Islet of Langerhans (tissue), 1 donor: ENCODE measurements around the gene GNG14.
"Not testable (repeated sequence)": the region's sequence is repeated elsewhere in the genome, so short reads cannot be mapped to it uniquely, and the experiment has no call there.

Experiments
- FAIRE-seq: peaks from one replicate; lab custom pipeline; 2011; peaks lifted over from hg19 to GRCh38; lab: Jason Lieb, UNC

Gene GNG14

DNA sequence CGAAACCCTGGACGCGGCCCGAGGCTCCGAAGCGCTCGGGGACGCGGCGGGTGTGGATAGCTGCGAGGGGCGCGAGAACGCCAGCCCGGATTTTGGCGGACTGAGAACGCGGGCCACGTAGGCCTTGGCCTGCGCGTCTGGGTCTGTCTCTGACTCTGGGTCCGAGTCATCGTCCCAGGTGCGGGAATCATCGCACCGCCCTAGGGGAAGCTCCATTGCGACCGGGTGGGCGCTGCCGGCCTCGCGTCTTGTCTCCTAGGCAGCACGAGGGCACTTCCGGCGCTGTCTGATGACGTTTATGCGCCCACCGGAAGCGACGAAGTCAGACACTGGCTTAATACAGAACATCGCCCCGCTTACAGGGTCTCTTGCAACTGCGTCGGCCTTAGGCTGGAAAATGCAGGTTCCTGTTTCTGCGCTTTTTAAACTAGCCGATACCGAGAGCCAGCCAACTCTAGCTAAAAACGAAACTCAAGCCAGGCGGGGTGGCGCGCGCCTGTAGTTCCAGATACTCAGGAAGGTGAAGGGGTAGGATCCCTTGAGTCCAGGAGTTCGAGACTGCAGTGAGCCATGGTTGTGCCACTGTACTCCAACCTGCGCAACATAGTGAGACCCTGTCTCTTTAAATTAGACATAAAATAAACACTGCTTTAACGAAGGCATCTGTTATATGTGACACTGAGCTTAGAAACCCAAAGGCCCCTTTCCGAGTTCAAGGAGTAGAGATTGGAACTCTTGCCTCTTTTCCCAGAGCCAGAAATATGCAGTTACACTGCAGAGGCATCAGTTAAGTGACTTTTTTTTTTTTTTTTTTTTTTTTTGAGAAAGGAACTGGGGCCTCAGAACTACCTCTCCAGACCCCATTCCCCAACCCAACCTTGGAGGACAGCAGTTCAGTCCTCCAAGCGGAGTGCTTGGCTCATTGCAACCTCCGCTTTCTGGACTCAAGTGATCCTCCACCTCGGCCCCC lies 8.9 kb downstream of the GNG14 start, which contains the start of gene FBXW9:
TSS of gene FBXW9 (minus strand) at position 266 of the 970 bp plus-strand sequence. CDS start at position 216, 50 bp downstream.
- no peak for FAIRE-seq

DNA sequence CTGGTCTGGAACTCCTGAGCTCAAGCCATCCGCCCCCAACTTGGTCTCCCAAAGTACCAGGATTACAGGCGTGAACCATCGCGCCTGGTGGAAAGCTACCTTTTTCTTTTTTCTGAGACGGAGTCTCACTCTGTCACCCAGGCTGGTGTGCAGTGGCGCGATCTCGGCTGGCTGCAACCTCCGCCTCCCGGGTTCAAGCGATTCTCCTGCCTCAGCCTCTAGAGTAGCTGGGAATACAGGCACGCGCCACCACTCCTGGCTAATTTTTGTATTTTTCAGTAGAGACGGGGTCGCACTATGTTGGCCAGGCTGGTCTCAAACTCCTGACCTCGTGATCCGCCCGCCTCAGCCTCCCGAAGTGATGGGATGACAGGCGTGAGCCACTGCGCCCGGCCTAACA lies 9.6 kb downstream of the GNG14 start:
- not testable (repeated sequence) for FAIRE-seq

GRCh38 chr19:12698138-12698537 lies 10.3 kb downstream of the GNG14 start:
- no peak for FAIRE-seq

DNA sequence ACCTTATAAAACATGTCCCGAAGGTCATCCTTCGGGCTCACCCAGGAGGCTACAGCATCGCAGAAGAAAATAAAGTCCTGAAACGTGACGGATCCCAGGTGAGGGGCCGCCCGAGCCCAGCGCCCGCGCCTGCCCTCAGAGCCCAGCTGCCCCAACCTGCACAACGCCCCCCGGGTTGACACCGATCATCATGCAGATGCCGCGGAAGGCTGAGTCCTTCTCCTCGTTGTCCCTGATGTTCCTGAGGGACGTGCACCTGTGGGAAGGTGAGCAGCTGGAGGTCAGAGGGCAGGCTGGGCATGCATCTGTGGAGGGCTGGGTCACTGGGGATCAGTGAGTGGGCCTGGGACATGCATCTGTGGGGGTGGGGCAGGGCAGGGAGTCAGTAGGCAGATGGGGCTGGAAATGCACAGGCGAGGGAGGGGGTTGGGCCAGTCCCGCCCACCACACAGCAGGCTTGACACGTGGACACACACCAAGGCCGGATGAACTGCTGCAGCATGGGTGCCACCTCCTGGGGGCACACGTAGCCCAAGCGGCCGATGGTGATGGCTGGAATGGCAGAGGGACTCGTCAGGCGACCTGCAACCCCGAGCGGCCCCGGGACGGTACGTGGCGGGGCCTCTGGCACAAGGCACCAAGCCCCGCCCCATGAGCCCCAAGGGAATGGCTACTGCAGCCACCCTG lies 13.9 kb downstream of the GNG14 start:
- FAIRE-seq, result no peak

GRCh38 chr19:12703046-12703445 lies 15.2 kb downstream of the GNG14 start:
- FAIRE-seq, result no peak

GRCh38 chr19:12705169-12705568 lies 17.4 kb downstream of the GNG14 start:
- no peak for FAIRE-seq

- FAIRE-seq, result no peak
These were observed 18.0 kb downstream of the GNG14 start for GRCh38 chr19:12705654-12706331.

- no peak for FAIRE-seq
These were observed 18.5 kb downstream of the GNG14 start for GRCh38 chr19:12706332-12706718.

DNA sequence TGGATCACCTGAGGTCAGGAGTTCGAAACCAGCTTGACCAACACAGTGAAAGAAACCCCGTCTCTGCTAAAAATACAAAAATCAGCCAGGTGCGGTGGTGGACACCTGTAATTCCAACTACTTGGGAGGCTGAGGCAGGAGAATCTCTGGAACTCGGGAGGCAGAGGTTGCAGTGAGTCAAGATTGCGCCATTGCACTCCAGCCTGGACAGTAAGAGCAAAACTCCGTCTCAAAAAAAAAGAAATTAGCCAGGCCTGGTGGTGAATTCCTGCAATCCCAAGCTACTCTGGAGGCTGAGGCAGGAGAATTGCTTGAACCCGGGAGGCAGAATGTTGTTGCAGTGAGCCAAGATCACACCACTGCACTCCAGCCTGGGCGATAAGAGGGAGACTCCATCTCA lies 20.8 kb downstream of the GNG14 start:
- FAIRE-seq, result no peak

- no peak for FAIRE-seq
These were observed 23.4 kb downstream of the GNG14 start for GRCh38 chr19:12711187-12711586.

GRCh38 chr19:12712077-12712476 lies 24.3 kb downstream of the GNG14 start:
- not testable (repeated sequence) for FAIRE-seq

- not testable (repeated sequence) for FAIRE-seq
These were observed 25.5 kb downstream of the GNG14 start for GRCh38 chr19:12713304-12713703.

- FAIRE-seq, result no peak
These were observed 27.3 kb downstream of the GNG14 start for GRCh38 chr19:12715102-12715501.

GRCh38 chr19:12715929-12716328 lies 28.1 kb downstream of the GNG14 start:
- FAIRE-seq, result no peak

- FAIRE-seq, result no peak
These were observed 32.5 kb downstream of the GNG14 start for GRCh38 chr19:12720296-12720695.

GRCh38 chr19:12720851-12721655 lies 33.3 kb downstream of the GNG14 start:
- FAIRE-seq, result no peak

DNA sequence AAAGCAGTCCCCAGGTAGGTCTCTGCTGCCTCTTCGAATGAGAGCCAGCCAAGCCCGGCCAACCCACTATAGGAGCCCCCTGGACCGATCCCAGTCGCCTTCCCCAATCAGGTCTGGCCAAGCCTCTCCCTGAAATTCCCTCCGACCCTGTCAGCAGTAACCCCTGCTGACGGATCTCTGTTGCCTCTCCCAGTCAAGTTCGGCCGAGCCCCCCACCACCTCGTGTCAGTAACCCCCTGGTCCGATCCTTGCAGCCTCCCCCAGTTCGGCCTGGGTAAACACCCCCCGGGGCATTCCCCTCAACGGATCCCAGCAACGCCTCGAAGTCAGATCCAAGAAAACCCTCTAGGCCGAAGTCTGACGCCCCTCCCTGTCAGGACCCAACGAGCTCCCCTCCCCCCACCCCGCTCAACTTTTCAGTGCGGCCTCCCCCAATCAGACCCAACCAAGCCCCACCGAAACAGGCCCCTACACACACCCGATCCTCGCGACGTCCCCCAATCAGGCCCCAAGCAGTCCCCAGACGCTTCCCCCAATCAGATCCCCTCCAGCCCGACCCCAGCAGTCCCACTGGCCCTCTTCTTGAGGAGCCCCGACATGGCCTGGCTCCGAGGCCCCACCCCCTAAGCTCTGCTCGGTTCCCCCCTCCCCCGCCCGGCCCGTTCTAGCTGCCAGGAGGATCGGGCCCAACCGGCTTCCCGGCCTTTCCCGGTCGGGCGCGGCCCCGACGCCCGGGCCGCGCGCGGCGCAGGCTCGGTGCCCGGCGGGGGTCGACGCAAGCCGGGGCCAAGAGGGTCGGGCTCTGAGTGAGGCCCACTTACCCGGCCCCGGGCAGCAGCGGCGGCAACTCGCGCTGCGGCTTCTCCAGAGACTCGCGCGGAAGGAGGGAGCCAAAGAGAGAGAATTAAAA lies 34.1 kb downstream of the GNG14 start:
- no peak for FAIRE-seq

DNA sequence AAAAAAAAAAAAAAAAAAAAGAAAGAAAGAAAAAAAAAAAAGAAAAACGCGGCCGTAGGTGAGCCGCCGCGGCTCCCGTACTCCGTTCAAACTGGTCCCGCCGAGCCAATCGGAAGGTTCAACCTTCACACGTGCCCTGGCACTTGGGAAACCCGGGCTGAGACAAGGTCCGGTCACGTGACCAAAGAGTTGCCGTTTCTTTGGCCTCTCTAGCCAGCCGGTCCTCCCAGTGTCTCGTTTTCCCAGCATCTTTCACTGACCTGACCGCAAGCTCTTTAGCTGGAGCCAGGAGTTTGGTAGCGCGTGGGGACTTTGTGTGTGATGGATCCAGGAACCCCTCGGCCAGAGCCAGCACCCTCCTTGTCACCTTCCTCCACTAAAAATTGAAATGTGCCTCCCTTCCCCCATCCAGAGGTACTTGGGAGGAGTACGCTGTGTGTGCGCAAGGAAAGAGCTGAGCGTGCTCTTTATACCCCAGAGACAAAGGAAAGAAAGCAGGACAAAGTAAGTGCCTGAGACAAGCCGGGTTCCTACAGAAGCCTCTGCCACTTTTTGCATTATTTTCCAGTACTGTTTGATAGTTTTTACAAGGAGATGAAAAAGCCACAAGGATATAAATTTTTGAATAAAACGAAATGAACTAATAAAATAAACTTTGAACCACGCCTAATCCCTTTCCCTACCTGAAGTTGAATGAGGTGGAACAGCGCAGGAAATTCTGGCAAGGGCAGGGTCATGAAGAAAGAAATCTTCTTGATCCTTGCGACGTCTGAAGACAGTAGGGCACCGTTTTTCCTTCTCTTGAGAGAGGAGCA lies 35.0 kb downstream of the GNG14 start:
- peak; percentile 80 for FAIRE-seq

- FAIRE-seq, result no peak
These were observed 35.5 kb downstream of the GNG14 start for GRCh38 chr19:12723381-12723640.
